ENCODE results near the gene ETV3L.
"Not testable (repeated sequence)": the region's sequence is repeated elsewhere in the genome, so short reads cannot be mapped to it uniquely, and the experiment has no call there.

ETV3L gene

DNA sequence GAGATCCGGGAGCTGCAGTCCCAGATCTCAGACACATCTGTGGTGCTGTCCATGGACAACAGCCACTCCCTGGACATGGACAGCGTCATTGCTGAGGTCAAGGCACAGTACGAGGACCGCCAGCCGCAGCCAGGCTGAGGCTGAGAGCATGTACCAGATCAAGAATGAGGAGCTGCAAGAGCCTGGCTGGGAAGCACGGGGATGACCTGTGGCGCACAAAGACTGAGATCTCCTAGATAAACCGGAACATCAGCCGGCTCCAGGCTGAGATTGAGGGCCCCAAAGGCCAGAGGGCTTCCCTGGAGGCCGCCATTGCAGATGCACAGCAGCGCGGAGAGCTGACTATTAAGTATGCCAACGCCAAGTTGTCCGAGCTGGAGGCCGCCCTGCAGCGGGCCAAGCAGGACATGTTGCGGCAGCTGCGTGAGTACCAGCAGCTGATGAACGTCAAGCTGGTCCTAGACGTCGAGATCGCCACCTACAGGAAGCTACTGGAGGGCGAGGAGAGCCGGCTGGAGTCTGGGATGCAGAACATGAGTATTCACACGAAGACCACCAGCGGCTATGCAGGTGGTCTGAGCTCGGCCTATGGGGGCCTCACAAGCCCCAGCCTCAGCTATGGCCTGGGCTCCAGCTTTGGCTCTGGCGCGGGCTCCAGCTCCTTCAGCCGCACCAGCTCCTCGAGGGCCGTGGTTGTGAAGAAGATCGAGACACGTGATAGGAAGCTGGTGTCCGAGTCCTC lies 25.5 kb downstream of the ETV3L start:
- peak; percentile 46 for DNase-seq

DNA sequence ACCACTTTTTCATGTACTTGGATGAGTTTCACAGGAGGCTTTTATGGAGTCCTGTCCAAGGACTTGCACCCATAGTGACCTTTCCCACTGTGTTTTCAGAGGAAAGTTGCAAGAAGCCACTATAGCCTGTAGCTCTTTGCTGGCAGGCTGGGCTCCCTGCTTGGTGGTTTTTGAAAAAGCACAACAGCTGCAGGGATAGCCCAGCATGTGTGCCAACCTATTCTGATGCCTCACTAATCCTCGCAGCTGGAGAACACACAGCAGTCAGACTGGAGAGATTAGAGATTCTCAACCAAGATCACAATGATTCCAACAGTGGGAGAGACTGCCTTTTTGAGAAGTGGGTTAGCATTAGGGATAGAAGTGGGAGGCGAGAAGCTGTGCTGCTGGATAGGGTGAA lies 30.0 kb downstream of the ETV3L start:
- no peak for DNase-seq

DNA sequence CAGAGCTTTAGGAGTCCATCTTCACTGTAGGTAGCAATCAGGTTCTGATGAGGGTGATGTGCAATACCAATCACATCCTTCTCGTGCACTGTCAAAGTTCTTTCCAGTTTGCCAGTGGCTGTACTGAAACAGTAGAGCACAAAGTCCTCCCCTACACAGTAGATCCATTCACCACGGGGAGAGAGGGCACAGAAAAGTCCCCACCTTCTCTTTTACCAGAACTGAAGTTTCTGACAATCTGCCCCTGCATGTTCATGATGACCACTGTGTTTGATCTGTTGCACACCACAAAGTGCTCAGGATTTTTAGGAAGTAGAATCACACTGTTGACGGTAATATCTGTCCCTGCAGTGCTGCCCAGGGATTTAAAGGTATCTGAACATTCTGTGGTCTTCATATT lies 40.4 kb downstream of the ETV3L start:
- DNase-seq: not testable (repeated sequence)

DNA sequence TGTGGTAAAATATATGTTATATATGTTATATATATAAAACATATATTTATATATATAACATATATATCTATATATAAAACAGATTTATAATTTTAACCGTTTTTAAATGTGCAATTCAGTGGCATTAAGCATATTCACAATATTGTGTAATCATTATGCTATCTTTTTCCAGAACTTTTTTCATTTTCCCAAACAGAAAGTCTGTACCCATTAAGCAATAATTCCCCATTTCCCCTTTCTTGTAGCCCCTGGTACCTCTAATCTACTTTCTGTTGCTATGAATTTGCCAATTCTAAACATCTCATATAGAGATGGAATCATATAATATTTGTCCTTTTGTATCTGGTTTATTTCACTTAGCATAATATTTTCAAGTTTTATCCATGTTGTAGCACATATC lies 43.3 kb downstream of the ETV3L start:
- no peak for DNase-seq

DNA sequence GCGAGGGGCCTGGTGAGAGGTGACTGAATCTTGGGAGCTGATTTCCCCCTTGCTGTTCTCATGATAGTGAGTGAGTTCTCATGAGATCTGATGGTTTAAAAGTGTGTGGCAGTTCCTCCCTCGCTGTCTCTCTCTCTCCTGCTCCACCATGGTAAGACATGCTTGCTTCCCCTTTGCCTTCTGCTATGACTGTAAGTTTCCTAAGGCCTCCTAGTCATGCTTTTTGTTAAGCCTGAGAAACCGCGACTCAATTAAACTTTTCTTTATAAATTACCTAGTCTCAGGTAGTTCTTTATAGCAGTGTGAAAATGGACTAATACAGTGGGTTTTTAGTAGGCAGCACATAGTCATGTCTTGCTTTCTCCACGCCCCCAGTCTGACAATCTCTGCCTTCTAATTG lies 43.9 kb downstream of the ETV3L start:
- not testable (repeated sequence) for DNase-seq

DNA sequence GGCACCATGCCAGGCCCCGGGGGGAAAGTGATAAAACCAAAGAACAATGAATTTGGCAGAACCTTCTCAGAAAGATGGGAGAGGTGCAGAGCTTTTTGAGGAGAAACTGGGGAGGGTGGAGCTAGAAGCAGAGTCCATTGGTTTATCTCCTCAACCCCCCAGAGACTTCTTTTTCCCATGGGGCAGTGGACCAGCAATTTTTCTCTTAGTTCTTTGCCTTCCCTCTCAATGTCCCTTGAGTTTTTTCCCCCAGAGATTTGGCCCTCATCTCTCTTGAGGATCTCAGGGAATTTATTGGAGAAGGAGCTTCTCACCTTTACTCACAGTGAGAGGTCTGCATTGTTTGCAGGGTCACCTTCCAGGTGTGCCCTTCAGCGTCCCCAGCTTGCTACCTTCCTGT lies 48.8 kb downstream of the ETV3L start:
- no peak for DNase-seq

DNA sequence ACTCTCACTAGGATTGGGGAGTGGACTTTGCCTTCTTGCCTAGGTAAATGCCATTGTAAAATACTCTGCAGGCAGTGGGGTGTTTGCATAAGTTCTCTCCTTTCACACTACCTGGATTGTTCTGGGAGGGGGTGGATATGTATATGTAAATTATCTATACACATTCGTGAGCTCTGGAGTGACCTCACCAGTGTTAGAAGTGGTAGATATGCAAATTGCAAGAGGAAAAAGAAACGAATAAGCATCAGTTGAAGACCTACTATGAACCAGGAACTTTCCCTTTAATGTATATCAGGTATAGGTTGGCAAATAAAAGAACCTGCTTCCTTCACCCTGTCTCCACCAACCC lies 52.6 kb downstream of the ETV3L start:
- DNase-seq: no peak

DNA sequence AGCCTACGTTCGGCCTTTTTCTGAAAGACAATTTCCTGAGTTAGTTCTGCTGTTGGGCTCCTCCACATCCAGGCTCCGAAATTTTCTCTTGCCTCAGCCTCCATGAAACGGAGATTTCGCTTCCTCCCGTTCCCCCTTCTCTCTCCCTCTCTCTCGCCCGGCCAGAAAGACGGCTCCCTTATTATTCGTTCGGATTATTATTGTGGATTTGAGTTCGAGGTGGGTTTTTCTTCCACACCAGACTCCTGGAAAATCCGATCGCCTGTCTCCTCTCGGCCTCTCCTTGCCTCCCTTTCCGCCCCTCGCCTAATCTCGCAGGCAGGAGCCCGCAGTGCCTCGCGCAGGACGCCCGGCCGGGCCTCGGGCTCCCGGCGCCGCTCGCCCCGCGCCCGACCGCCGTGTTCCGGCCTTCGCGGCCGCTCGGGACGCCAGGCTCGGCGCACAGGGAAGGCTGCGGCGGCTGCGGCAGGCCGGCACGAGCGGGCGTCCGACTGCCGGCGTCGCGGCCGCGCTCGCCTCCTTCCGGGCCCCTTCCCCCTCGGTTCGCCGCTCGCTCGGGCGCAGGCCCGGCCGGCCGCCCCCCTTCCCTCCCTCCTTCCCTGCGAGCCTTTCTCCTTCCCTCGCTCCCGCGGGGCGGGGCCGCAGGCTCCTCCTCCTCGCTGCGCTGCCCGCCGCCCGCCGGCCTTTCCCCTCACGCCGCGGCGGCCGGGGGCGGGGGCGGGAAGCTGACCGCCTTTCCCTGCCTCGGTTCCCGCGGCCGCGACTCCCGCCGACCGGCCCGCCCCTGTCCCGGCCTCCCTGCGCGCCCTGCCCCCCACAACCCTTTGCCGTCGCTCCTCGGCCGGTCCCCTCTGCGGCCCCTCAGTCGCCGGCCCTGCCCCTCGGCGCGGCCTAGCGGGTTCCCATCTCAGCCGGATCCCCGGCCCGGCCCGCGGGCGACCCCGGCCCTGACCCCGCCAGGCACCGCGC lies 54.1 kb downstream of the ETV3L start, which contains the start of gene ARHGEF11:
Gene ARHGEF11, minus strand, starts transcription at position 493 of the 969 bp plus-strand sequence. CDS start 1,412 bp downstream, outside the sequence.
- DNase-seq: peak; percentile 45

DNA sequence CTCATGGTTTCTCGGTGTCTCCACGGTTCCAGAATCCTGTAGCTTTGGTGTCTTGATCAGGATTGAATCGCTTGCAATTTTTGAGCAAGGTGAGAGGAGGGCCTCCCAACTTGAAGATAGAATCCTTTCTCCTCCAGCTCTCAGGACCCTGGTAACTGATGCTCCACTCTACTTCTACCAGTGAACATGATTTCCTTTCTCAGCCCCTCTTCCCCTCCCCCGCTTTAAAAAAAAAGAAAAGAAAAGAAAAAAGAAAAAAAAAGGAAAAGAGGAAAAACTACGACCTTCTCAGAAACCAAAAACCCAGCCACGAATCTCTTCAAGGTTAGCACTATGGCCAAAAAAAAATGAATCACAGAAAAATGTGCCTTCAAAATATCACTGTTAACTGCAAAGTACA lies 55.3 kb downstream of the ETV3L start:
- no peak for DNase-seq

DNA sequence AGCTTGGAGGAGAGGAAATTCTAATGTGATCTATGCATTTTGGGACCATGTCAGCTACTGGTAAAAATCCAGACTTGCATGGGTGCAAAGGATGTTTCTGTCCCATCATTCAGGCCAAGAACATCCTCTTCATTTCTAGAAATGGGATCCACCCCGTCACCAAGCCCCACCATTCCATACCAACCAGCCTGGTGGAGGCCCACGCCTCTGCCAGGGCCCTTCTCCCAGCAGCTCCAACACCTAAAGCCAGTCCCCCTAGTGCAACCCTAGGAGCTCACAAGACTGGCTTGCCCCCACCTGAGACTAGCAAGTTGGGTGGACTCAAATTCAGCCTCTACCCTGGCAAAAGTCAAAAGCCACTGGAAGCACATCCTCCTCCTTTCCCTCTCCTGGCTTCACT lies 55.9 kb downstream of the ETV3L start:
- DNase-seq: no peak

DNA sequence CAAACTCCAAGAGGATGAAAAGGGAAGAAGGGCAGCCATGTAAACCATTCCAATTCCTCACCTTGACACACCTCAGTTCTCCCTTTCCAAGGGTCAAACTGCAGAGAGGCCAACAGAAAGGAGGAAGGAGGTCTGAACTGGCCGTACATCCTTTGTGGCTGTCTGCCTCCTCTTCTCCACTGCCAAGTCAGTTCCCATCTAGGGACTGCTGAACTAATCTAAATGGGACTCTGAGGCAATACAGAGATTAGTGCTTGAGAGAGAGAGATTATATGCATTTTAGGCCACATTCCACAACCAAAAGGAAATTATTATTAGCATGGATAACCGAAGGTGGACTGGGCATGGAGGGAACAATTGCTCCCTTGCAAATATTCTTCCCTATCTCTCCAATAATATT lies 56.8 kb downstream of the ETV3L start:
- DNase-seq: no peak
